Muscle of arm (tissue), 12 donors: ENCODE measurements around the gene ADCYAP1. TPM values are rescaled to one million over a fixed set of nuclear protein-coding genes. Genes with fewer than 3 reads are reported as not detected.

Experiments
- DNase-seq: peaks from one replicate; pipeline ENCODE4 v3.0.0-alpha.2; 2013
- polyA plus RNA-seq, 12 donors: library from polyadenylated mRNA; unstranded; fragments of 120-200 nt; gene quantifications; one replicate each; pipeline ENCODE4 v1.2.1, GENCODE V29; 2013; ENCODE audit not compliant: insufficient read length in 12 of 12

The ADCYAP1 gene
- polyA plus RNA-seq, 12 donors: 0.22 to 1.1 (median 0.78) TPM; not detected in 2

GRCh38 chr18:908758-909724, 4.4 kb downstream of the ADCYAP1 start:
- no peak for DNase-seq

DNA sequence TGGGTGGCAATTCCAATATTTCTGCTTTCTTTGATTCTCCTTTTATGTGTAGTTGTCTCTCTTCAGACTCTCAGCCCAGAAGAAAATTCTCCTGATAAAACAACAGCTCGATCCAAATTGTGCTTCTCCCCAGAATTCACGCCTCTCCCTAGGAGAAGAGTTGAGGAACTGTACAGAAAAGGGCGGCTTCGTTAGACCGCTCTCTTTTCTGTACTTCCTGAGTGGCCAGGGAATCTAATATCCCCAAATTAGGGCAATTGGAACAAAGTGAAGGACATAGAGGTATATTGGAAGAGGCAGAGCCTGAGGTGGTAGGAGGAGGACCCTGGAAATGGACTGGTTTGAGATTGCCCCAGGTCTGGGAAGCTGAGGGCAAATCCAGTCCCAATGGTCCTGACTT, 5.6 kb downstream of the ADCYAP1 start:
- DNase-seq: no peak

DNA sequence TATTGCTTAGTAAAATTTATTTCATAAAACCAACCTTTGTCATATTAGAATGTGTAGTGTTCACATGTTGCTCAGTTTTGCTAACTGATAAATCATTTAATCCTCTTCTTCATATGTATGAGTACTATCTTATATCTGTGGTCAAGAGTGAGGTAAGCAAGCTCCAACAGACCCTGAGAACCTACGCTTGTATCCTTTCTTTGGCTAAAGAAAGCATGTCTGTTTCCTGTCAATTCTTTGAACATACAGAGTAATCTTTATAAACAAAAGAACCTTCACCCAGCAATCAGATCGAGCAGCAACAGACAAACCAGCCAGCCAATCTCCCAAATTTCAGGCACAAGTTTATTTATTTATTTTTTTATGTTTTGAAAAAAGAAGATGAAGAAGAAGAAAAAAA, 6.4 kb downstream of the ADCYAP1 start:
- no peak for DNase-seq

DNA sequence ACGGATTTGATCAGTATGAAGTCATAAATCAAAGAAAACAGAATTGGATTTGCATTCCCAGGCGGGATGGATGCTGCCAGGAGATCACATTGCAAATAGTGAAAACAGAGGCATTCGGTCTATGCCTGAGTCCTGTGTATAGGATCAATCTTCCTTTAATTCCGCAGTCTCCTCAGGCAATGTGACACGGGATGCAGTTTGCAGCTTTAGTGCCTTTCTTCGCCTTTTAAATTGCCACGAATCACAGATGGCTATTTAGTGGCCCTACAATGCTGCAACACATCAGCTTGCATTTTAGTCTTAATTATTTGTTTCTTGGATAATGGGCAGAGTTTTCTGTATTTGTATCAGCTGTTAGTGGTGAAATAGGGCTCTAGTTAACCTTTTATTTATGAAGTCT, 6.8 kb downstream of the ADCYAP1 start:
- no peak for DNase-seq

DNA sequence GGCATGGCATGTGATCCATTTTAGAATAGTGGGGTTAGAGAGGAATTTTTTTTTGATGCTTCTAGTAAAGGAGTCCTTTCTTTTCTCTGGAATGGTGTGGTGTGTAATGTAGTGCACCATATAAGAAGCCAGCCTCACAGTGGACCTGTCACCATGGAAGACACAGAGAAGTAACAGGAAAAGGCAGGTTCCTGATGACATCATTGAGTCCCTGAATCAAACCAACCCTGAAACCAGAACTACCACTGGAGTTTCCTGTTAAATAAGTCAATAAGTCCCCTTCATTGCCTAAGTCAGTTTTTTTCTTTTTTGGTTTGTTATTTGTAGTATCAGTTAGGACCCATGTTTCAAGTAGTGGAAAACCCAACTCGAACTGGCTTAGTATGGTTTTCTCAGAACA, 11.9 kb downstream of the ADCYAP1 start:
- DNase-seq: no peak

DNA sequence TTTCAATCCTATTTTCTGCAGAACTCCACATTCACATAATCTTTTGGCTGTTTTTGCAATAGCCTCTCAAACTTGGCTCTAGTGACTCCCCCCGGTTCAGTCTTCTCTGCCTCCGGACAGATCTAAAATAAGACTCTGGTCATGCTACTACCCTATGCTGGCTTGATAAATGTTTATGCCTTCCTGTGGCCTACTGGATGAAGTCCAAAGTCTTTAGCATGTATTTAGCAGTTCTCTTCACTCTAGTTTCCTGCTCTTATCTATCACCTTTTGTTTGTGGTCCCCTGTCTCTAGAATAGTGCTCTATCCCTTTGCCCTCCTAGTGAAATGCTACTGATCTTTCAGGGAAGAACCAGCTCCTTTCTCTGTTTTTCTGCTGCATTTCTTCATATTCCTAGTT, 14.4 kb downstream of the ADCYAP1 start:
- DNase-seq: no peak

GRCh38 chr18:923144-923866, 18.6 kb downstream of the ADCYAP1 start:
- DNase-seq: no peak

DNA sequence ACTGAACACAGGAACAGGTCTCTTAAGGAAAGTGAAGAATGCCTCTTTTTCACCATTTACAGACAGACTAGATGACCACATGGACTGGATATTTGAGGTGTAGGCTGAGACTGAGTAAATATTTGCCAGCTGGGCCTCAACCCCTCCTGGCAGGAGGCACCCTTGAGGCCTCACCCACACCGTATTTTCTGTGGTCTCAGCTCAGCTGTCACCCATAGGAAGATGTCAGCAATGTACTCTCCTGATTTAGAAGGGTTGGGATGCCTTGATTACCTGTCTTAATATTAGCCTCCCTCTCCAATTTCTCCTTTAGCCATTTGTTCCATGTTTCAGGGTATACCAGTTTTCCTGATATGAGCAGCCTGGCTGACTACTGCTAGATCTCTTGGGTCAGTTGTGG, 20.3 kb downstream of the ADCYAP1 start:
- DNase-seq: no peak

DNA sequence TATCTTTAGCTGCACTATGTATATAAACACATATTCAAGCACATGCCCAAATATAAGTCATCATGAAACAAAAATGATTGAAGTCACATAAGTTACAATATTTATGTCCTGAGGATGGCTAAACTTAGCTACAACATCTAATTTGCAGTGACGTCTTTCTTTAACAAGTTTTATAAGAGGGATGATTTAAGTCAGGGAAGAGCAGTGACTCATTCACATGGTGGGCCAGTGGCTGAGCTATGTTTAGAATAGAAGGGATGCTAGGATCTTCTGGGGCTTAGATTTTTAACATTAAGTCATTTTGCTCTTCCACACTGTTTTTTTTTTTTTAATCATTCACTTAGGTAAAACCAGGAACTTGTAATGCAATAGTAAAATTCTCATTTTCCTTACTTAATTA, 22.3 kb downstream of the ADCYAP1 start:
- no peak for DNase-seq

- DNase-seq: no peak
These were observed 28.4 kb downstream of the ADCYAP1 start for GRCh38 chr18:933082-933481.

- no peak for DNase-seq
These were observed 30.0 kb downstream of the ADCYAP1 start for GRCh38 chr18:934518-935133.

DNA sequence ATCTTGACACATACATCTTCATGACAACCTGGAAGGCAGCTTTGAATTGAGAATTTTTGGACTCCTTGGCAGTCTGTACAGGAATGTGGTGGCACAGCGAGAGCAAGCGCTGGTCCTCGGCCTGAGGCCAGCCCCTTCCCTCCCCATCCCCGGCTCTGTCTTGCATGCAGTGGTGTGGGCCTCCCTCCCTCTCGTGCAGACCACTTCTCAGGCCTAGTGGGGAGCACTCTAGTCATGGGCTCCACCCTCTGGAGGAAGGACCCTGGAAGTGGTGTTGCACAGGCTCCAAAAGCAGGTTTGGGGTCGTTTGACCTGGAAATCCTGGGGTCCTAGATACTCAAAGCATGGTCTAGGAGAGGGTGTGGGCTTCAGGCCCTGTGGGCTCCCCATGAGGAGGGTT, 32.3 kb downstream of the ADCYAP1 start:
- no peak for DNase-seq

DNA sequence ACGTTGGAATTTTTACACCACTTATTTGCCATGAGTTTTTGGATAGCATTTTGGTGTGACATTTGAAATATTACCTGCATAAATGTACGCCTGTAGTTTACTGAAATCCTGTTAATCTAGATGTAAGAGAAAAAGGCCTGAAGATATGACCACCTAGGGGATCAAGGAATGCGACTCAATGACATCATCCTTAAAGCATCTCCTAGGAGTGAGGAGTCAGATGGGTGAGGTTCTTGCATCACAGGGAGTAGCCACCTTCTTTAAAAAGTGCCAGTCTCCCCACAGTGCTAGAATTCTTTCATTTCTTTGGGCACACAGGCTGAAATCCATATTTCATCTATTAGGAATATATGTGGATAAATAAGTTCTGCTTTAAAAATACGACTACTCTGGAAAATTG, 34.5 kb downstream of the ADCYAP1 start:
- no peak for DNase-seq

DNA sequence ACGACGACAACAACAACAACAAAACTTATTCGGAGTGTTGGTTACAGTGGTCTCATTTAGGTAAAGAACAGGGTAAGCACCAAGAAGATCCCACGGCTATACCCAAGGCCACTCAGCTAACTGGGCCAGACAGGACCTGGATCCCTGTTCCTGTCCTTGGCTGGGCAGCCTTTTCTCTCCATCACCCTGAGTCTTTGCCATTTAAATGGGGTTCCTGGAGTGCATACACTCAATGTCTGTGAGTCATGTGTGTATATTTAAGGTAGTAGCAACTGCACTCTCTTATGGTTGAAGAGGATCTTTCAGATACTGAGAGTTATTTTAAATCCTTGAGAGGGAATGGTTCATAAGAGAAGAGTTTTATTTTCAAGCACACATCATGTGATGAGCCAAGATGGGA, 35.3 kb downstream of the ADCYAP1 start:
- DNase-seq: no peak

- no peak for DNase-seq
These were observed 36.7 kb downstream of the ADCYAP1 start for GRCh38 chr18:941331-941730.

GRCh38 chr18:944440-944839, 39.8 kb downstream of the ADCYAP1 start:
- DNase-seq: no peak

GRCh38 chr18:949724-950631, 45.3 kb downstream of the ADCYAP1 start:
- no peak for DNase-seq

DNA sequence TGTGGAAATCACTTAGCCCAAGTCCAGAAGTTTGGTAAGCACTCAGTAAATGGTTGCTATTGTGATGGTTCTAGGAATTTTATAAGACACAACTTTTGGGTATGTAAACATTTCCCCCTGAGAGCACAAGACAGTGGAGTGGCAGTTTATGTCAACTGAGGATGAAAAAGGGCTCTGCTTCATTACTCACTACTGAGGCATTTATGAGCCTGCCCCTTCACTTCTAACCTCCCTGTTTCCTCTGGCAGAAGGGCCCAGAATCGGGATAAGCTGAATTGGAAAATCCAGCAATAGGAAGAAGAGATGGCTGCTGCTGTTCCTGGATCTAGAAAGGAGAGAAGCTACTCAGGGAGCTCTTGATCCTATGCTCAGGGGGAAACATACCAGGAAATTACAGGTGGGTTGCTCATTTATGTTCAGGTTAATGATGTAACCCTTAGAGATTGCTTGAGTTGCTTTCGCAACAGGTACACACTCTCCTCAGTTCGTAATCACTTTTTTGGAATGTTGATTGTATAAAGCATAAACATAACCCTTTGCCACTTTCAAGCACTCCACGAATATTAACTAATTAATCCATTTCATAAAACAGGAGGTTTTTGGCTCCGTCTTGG, 46.3 kb downstream of the ADCYAP1 start:
- DNase-seq: no peak

DNA sequence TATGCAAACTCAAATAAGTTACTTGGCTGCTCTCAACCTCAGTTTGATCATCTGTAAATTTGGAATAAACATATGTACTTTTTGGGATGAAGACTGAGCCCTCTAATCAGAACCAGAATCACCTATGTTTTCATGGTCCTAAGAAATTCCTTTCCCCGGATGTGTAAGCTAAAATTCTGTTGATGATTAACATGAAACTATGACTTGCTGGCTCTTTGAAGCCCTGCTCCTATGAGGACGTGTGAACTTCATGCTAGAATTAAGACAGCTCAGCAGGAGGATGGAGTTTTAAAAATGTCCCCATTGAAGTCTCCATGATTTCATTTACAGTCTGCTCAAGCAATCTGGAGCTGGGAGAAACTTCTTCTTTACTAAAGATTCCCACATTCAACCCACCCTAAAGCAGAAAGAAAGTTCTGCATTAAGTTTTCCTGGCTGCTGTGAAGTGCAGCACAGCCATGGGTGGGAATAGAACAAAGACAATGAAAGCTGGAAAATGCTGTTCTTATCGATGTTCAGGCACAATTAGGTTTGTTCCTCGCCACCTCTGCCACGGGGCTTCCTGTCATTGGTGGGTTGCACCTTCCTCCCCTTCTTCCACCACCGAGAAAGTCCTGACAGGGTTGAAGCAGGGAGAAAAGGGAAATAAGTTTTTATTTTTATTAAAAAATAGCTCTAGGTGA, 50.9 kb downstream of the ADCYAP1 start:
- no peak for DNase-seq

DNA sequence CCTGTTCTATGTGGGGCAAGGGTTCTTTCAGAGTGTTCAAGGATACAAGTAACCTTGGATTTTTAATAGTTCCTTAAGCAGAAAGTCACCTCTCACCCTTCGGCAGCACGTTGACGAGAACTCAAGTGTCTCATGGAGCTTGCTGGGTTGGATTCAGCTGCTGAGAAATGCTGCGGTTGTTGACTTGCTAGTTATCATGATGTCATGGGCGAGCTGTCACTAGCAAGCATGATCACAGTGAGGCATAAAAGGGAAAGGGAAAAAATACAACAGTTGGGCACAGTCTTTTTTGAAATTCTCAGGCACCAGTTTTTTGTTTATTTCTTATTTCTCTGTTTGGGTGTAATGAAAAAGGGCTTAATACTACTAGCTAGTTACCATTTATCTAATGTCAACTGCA, 53.2 kb downstream of the ADCYAP1 start:
- no peak for DNase-seq

DNA sequence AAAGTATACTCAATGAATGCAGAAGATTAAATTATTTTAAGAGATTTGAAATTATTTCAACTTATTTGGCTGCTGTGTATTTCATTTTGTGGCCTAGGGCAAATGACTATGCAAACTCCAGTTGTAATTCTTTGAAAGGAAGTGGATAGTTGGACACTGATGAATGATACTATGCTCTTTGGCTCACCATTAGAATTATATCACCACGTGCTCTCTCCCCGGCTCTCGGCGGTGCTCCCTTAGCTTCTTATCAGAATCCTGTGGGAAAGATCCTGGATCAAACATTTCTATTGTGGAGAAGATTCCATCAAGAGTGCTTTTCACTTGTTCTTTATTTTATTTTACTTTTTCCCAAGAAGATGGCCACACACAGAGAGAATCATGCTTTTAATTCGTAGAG, 55.2 kb downstream of the ADCYAP1 start:
- no peak for DNase-seq
